Measurements from ENCODE around the gene BAZ2B.

Gene BAZ2B

DNA sequence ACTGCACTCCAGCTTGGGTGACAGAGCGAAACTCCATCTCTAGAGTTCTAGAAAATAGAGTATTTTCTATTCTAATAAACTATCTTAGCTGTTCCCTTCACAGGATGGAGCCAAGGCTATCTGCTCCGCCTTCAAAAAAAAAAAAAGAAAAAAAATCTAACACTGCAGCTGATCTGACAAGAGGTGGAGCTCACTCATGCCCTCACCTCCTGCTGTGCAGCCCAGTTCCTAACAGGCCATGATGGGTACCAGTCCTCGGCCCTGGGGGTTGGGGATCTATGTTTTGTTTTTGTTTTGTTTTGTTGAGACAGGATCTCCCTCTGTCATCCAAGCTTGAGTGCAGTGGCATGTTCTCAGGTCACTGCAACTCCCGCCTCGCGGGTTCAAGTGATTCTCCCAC, 332.8 kb downstream of the BAZ2B start:
- CTCF ChIA-PET: no interaction called here
- TF ChIP-seq, protein P1, sequence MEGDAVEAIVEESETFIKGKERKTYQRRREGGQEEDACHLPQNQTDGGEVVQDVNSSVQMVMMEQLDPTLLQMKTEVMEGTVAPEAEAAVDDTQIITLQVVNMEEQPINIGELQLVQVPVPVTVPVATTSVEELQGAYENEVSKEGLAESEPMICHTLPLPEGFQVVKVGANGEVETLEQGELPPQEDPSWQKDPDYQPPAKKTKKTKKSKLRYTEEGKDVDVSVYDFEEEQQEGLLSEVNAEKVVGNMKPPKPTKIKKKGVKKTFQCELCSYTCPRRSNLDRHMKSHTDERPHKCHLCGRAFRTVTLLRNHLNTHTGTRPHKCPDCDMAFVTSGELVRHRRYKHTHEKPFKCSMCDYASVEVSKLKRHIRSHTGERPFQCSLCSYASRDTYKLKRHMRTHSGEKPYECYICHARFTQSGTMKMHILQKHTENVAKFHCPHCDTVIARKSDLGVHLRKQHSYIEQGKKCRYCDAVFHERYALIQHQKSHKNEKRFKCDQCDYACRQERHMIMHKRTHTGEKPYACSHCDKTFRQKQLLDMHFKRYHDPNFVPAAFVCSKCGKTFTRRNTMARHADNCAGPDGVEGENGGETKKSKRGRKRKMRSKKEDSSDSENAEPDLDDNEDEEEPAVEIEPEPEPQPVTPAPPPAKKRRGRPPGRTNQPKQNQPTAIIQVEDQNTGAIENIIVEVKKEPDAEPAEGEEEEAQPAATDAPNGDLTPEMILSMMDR (conservative IDR thresholded peaks at IDR 0.05; ENCODE audit: low read depth): no peak
- POLR2A ChIA-PET (ENCODE audit: low non-redundant PET): no interaction called here
- no peak overlapping the region for H3K27ac ChIP-seq
- DNase-seq (ENCODE audit: low spot score): no peak

DNA sequence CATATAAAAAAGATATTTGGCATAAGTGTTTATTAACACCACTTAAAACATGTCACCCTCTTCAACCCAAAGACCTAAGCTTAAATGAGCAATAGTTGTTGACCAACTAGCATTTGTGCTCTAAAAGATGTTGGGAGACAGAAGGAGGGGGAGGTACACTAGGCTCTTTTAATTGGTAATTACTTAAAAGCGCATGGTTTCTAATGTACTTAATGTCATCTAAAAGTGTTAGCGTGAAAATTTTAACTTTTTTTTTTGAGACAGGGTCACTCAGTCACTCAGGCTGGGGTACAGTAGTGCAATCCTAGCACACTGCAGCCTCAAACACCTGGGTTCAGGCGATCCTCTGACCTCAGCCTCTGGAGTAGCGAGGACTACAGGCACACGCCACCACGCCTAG, 335.3 kb downstream of the BAZ2B start:
- no peak for DNase-seq (ENCODE audit: low spot score)
- H3K27ac ChIP-seq: no peak overlapping the region
- POLR2A ChIA-PET (ENCODE audit: low non-redundant PET): no interaction called here
- TF ChIP-seq, protein P1 (conservative IDR thresholded peaks at IDR 0.05; ENCODE audit: low read depth): no peak
- CTCF ChIA-PET: no interaction called here

DNA sequence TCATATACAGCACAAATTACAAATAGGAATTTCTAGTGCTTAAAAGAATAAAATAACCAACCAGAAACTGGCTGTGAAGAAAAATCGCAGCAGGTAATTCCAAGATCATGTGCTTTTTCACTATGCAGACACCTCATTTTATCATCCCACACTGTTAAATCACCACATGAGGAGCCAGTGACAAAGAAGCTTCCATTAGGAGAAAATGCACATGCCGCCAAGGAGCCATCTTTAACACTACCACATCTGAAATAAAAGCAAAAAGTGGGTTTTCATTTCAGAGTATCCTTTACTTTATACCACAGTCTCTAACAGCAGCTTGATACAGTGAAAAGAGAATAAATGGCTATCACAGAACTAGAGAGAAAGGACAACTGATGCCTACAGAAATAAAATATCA, 336.6 kb downstream of the BAZ2B start:
- TF ChIP-seq, protein P1 (conservative IDR thresholded peaks at IDR 0.05; ENCODE audit: low read depth): no peak
- no peak overlapping the region for H3K27ac ChIP-seq
- CTCF ChIA-PET: interaction anchor here (0.7 kb wide), 1 partner anchor 682 kb away, joined by 3 read pairs; no protein-coding TSS in a partner anchor
- POLR2A ChIA-PET (ENCODE audit: low non-redundant PET): no interaction called here
- no peak for DNase-seq (ENCODE audit: low spot score)

DNA sequence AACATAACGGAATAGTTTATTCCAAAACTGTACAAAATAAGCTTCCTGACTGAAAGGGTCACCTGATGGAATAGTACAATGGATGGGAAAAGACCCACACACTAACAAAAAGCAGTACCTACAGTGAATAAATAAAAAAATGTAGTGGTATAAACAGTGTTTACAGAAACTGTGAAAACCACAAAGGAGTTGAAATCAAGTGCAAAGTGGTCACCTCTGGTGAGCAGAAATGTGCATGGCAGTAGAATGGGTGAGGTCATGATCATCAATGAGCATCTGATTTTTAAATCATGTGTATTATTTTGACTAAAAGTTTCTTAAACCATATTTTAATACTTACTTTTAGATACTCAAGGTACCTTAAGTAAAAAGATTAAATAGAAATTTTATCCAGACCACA, 341.2 kb downstream of the BAZ2B start:
- DNase-seq (ENCODE audit: low spot score): no peak
- ChIA-PET CTCF (interaction anchor here (0.7 kb wide), 1 partner anchor 886 kb away, joined by 6 read pairs; no protein-coding TSS in a partner anchor), POLR2A (ENCODE audit: low non-redundant PET) (no interaction called here)
- no peak overlapping the region for H3K27ac ChIP-seq
- TF ChIP-seq, protein P1 (conservative IDR thresholded peaks at IDR 0.05; ENCODE audit: low read depth): no peak

DNA sequence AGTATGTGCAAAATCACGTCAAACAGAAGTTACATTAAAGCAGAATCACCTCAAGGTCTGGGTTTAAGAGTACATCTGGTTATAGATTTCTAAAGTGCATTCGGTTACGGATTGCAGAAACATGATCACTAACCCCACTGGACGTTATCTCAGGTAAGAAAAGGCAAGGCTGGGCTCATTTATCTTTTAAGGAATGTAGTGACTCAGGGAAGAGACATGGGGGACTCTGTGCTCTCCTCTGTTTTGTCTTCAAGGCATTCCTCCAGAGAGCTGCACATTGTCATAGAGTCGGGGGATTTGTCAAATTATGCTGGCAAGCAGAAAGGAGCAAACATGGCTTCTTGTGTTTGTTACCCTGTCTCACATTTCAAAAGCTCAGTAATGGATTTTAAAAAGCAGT, 344.2 kb downstream of the BAZ2B start:
- H3K27ac ChIP-seq: no peak overlapping the region
- POLR2A ChIA-PET (ENCODE audit: low non-redundant PET): no interaction called here
- no peak for DNase-seq (ENCODE audit: low spot score)
- CTCF ChIA-PET: interaction anchor here (0.6 kb wide), 1 partner anchor 369 kb away, joined by 4 read pairs; no protein-coding TSS in a partner anchor
- TF ChIP-seq, protein P1 (conservative IDR thresholded peaks at IDR 0.05; ENCODE audit: low read depth): no peak

DNA sequence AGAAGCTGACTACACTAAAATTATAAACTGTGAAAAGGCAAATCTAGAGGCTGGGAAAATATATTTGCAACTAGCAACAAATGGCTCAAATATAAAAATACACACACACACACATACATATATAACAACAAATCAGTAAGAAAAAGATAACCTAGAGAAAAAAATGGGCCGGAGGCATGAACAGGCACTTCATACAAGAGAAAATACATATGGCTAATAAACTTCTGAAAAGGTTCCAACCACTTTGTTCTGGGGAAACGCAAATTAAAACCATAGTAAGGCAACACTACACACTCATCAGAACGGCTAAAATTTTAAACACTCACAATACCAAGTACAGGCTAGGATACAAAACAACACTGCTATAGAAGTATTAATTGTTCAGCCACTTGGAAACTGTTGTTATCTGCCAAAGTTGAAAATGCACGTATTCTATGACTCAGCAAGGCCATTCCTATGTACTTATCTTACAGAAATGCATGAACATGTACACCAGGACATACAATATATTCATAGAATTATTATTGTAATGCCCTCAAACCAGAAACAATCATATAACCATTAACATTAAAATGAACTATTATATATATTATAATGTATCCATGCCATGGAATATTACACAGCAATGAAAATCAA, 345.5 kb downstream of the BAZ2B start:
- no peak for DNase-seq (ENCODE audit: low spot score)
- H3K27ac ChIP-seq: no peak overlapping the region
- ChIA-PET CTCF (no interaction called here), POLR2A (ENCODE audit: low non-redundant PET) (no interaction called here)
- TF ChIP-seq, protein P1 (conservative IDR thresholded peaks at IDR 0.05; ENCODE audit: low read depth): no peak
